Measurements from ENCODE around the gene GPC6.

GPC6 gene

GRCh38 chr13:93603043-93603442, 376.4 kb downstream of the GPC6 start:
- Histone ChIP-seq H2BK5ac (ENCODE audit: low read depth, low read length, poor library complexity) (no peak overlapping the region), H2AK5ac (ENCODE audit: low read length) (no peak overlapping the region), H3K27ac (ENCODE audit: low read depth, low read length) (no peak overlapping the region), H3K79me1 (ENCODE audit: low read length) (no peaks in the 10 kb centered on the region), H3K18ac (ENCODE audit: low read length) (no peak overlapping the region), H3K36me3 (ENCODE audit: control insufficient read depth in 1 of 2, insufficient read depth in 2 of 2, low read length in 2 of 2) (no peaks in the 10 kb centered on the region), H2BK120ac (ENCODE audit: insufficient read depth, low read length, poor library complexity) (no peak overlapping the region), H3K27me3 (ENCODE audit: insufficient read depth, low read length) (no peaks in the 10 kb centered on the region), H2AFZ (ENCODE audit: insufficient read depth, low read length, poor library complexity) (no peak overlapping the region), H3K4ac (ENCODE audit: low read depth, low read length) (no peak overlapping the region), H3K4me2 (ENCODE audit: low read length) (no peak overlapping the region), H3K9ac (ENCODE audit: low read length) (no peak overlapping the region), H4K91ac (ENCODE audit: low read depth, low read length) (no peak overlapping the region), H3K9me3 (ENCODE audit: insufficient read depth, low read depth, low read length) (no peaks in the 10 kb centered on the region), H4K8ac (ENCODE audit: low read depth, low read length) (no peak overlapping the region), H3K4me1 (ENCODE audit: control insufficient read depth in 1 of 2, insufficient read depth in 2 of 2, low read length in 2 of 2) (no peaks in the 10 kb centered on the region), H3K4me3 (ENCODE audit: low read depth, low read length) (no peak overlapping the region), H4K12ac (ENCODE audit: low read depth, low read length) (no peak overlapping the region), H3K14ac (ENCODE audit: low read length) (no peak overlapping the region), H2BK12ac (ENCODE audit: low read length) (no peak overlapping the region), H3K79me2 (ENCODE audit: control insufficient read depth, insufficient read depth, low read length, poor library complexity) (no peaks in the 10 kb centered on the region), H3K23ac (ENCODE audit: low read length) (no peak overlapping the region)
- no CpG with 5 or more reads among the region's 2 CpGs for WGBS (ENCODE audit: extremely low coverage, insufficient coverage, insufficient read length)
- DNase-seq = no peak

DNA sequence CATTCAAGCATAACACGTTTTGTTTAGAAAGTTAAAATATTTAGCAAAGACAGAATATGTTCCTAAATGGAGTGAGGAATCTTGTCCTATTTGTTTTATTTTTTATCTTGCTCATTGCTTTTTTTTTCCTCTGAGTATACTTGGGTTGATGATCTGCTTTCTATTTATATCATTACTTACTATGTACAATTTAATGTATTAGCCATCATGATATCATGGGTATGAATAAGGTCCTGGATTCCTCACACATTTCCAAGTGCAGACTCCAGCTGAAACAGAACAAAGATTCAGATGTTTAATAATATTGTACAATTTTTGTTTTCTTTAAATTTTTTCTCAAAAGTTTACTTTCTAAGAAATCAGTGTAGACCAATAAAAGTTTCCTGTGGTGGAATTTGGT, 388.2 kb downstream of the GPC6 start:
- Histone ChIP-seq H3K23ac (ENCODE audit: low read length) (no peak overlapping the region), H3K4me2 (ENCODE audit: low read length) (no peak overlapping the region), H4K8ac (ENCODE audit: low read depth, low read length) (no peak overlapping the region), H3K4me1 (ENCODE audit: control insufficient read depth in 1 of 2, insufficient read depth in 2 of 2, low read length in 2 of 2) (no peaks in the 10 kb centered on the region), H2AK5ac (ENCODE audit: low read length) (no peak overlapping the region), H3K36me3 (ENCODE audit: control insufficient read depth in 1 of 2, insufficient read depth in 2 of 2, low read length in 2 of 2) (no peaks in the 10 kb centered on the region), H3K79me1 (ENCODE audit: low read length) (no peaks in the 10 kb centered on the region), H3K27me3 (ENCODE audit: insufficient read depth, low read length) (no peaks in the 10 kb centered on the region), H2AFZ (ENCODE audit: insufficient read depth, low read length, poor library complexity) (no peak overlapping the region), H4K12ac (ENCODE audit: low read depth, low read length) (no peak overlapping the region), H4K91ac (ENCODE audit: low read depth, low read length) (no peak overlapping the region), H3K27ac (ENCODE audit: low read depth, low read length) (no peak overlapping the region), H2BK120ac (ENCODE audit: insufficient read depth, low read length, poor library complexity) (no peak overlapping the region), H3K18ac (ENCODE audit: low read length) (no peak overlapping the region), H2BK5ac (ENCODE audit: low read depth, low read length, poor library complexity) (no peak overlapping the region), H2BK12ac (ENCODE audit: low read length) (no peak overlapping the region), H3K9ac (ENCODE audit: low read length) (no peak overlapping the region), H3K4me3 (ENCODE audit: low read depth, low read length) (no peak overlapping the region), H3K4ac (ENCODE audit: low read depth, low read length) (no peak overlapping the region), H3K79me2 (ENCODE audit: control insufficient read depth, insufficient read depth, low read length, poor library complexity) (no peaks in the 10 kb centered on the region), H3K14ac (ENCODE audit: low read length) (no peak overlapping the region), H3K9me3 (ENCODE audit: insufficient read depth, low read depth, low read length) (no peaks in the 10 kb centered on the region)
- WGBS (ENCODE audit: extremely low coverage, insufficient coverage, insufficient read length) = no CpG with 5 or more reads among the region's 1 CpG
- no peak for DNase-seq

- H3K4me2 ChIP-seq (ENCODE audit: low read length) = no peak overlapping the region
- no peaks in the 10 kb centered on the region for H3K79me2 ChIP-seq (ENCODE audit: control insufficient read depth, insufficient read depth, low read length, poor library complexity)
- DNase-seq = no peak
- no peak overlapping the region for H3K23ac ChIP-seq (ENCODE audit: low read length)
- H2BK5ac ChIP-seq (ENCODE audit: low read depth, low read length, poor library complexity) = no peak overlapping the region
- no peak overlapping the region for H2BK120ac ChIP-seq (ENCODE audit: insufficient read depth, low read length, poor library complexity)
- no peak overlapping the region for H2AK5ac ChIP-seq (ENCODE audit: low read length)
- no peaks in the 10 kb centered on the region for H3K79me1 ChIP-seq (ENCODE audit: low read length)
- no peak overlapping the region for H4K12ac ChIP-seq (ENCODE audit: low read depth, low read length)
- no CpG with 5 or more reads among the region's 2 CpGs for WGBS (ENCODE audit: extremely low coverage, insufficient coverage, insufficient read length)
- H3K9me3 ChIP-seq (ENCODE audit: insufficient read depth, low read depth, low read length) = no peaks in the 10 kb centered on the region
- H3K36me3 ChIP-seq (ENCODE audit: control insufficient read depth in 1 of 2, insufficient read depth in 2 of 2, low read length in 2 of 2) = no peaks in the 10 kb centered on the region
- no peak overlapping the region for H3K9ac ChIP-seq (ENCODE audit: low read length)
- H3K18ac ChIP-seq (ENCODE audit: low read length) = no peak overlapping the region
- H2AFZ ChIP-seq (ENCODE audit: insufficient read depth, low read length, poor library complexity) = no peak overlapping the region
- H4K8ac ChIP-seq (ENCODE audit: low read depth, low read length) = no peak overlapping the region
- no peak overlapping the region for H2BK12ac ChIP-seq (ENCODE audit: low read length)
- no peak overlapping the region for H4K91ac ChIP-seq (ENCODE audit: low read depth, low read length)
- H3K4me1 ChIP-seq (ENCODE audit: control insufficient read depth in 1 of 2, insufficient read depth in 2 of 2, low read length in 2 of 2) = no peaks in the 10 kb centered on the region
- H3K4me3 ChIP-seq (ENCODE audit: low read depth, low read length) = no peak overlapping the region
- H3K4ac ChIP-seq (ENCODE audit: low read depth, low read length) = no peak overlapping the region
- no peak overlapping the region for H3K14ac ChIP-seq (ENCODE audit: low read length)
- no peaks in the 10 kb centered on the region for H3K27me3 ChIP-seq (ENCODE audit: insufficient read depth, low read length)
- no peak overlapping the region for H3K27ac ChIP-seq (ENCODE audit: low read depth, low read length)
These were observed 393.7 kb downstream of the GPC6 start for GRCh38 chr13:93620181-93620765.

GRCh38 chr13:93621051-93621450, 394.4 kb downstream of the GPC6 start:
- H2AFZ ChIP-seq (ENCODE audit: insufficient read depth, low read length, poor library complexity) = no peak overlapping the region
- no CpG with 5 or more reads among the region's 2 CpGs for WGBS (ENCODE audit: extremely low coverage, insufficient coverage, insufficient read length)
- no peak overlapping the region for H2AK5ac ChIP-seq (ENCODE audit: low read length)

More at GRCh38 chr13:93621051-93621450, 394.4 kb downstream of the GPC6 start:
- no peak overlapping the region for H3K4me3 ChIP-seq (ENCODE audit: low read depth, low read length)
- H4K91ac ChIP-seq (ENCODE audit: low read depth, low read length) = no peak overlapping the region
- no peak overlapping the region for H4K12ac ChIP-seq (ENCODE audit: low read depth, low read length)
- no peak overlapping the region for H2BK120ac ChIP-seq (ENCODE audit: insufficient read depth, low read length, poor library complexity)
- no peak overlapping the region for H2BK5ac ChIP-seq (ENCODE audit: low read depth, low read length, poor library complexity)
- no peaks in the 10 kb centered on the region for H3K4me1 ChIP-seq (ENCODE audit: control insufficient read depth in 1 of 2, insufficient read depth in 2 of 2, low read length in 2 of 2)
- H4K8ac ChIP-seq (ENCODE audit: low read depth, low read length) = no peak overlapping the region
- H3K18ac ChIP-seq (ENCODE audit: low read length) = no peak overlapping the region
- no peaks in the 10 kb centered on the region for H3K79me2 ChIP-seq (ENCODE audit: control insufficient read depth, insufficient read depth, low read length, poor library complexity)
- H3K79me1 ChIP-seq (ENCODE audit: low read length) = no peaks in the 10 kb centered on the region
- no peak overlapping the region for H3K23ac ChIP-seq (ENCODE audit: low read length)
- H3K14ac ChIP-seq (ENCODE audit: low read length) = no peak overlapping the region
- DNase-seq = no peak
- no peaks in the 10 kb centered on the region for H3K27me3 ChIP-seq (ENCODE audit: insufficient read depth, low read length)
- no peak overlapping the region for H3K9ac ChIP-seq (ENCODE audit: low read length)
- no peak overlapping the region for H2BK12ac ChIP-seq (ENCODE audit: low read length)
- no peaks in the 10 kb centered on the region for H3K36me3 ChIP-seq (ENCODE audit: control insufficient read depth in 1 of 2, insufficient read depth in 2 of 2, low read length in 2 of 2)
- no peak overlapping the region for H3K4me2 ChIP-seq (ENCODE audit: low read length)
- H3K27ac ChIP-seq (ENCODE audit: low read depth, low read length) = no peak overlapping the region
- no peaks in the 10 kb centered on the region for H3K9me3 ChIP-seq (ENCODE audit: insufficient read depth, low read depth, low read length)
- no peak overlapping the region for H3K4ac ChIP-seq (ENCODE audit: low read depth, low read length)
